ENCODE data around the gene ZNF512B.

GRCh38 chr20:64006902-64007301 lies 37.2 kb upstream of the ZNF512B start:
- TF ChIP-seq POLR2A (IDR thresholded peaks at IDR 0.05) (no peak), CTCF (IDR thresholded peaks at IDR 0.05) (no peak)
